GM12892 (cell line): ENCODE measurements around the gene FLT3.
"Not testable (repeated sequence)": the region's sequence is repeated elsewhere in the genome, so short reads cannot be mapped to it uniquely, and the experiment has no call there.

Experiments used
- DNase-seq: peaks from one replicate; pipeline ENCODE4 v3.0.0; 2011; ENCODE audit not compliant: insufficient read length
- FAIRE-seq: peaks from 2 replicates; lab custom pipeline; 2011; peaks lifted over from hg19 to GRCh38; lab: Jason Lieb, UNC
- POLR2A ChIP-seq: IDR thresholded peaks from 2 replicates; pipeline ENCODE4 v1.6.1; 2011; ENCODE audit warnings: low read depth, low read length, control low read depth
- POLR2AphosphoS5 ChIP-seq: IDR thresholded peaks from 2 replicates; pipeline ENCODE4 v1.6.1; 2011; ENCODE audit warnings: low read depth, low read length, control low read depth
- TAF1 ChIP-seq: IDR thresholded peaks from 2 replicates; pipeline ENCODE4 v1.6.1; 2011; ENCODE audit warnings: low read depth, mild to moderate bottlenecking, control low read depth, low read length, borderline replicate concordance

Gene FLT3

DNA sequence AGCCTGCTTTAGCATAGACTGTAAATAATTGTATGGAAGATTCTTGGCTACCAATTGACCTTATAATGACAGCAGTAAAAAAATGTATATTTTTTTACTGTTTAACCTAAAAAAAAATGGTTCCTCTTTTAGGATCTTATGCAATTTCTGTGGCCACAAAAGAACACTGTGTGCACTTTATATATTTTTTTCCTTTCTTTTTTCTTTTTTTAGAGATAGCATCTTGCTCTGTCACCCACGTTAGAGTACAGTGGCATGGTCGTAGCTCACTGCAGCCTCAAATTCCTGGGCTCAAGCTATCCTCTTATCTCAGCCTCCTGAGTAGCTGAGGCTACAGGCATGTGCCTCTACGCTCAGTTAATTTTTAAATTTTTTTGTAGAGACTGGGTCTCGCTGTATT, 6.1 kb downstream of the FLT3 start:
- TF ChIP-seq TAF1 (no peak), POLR2AphosphoS5 (no peak), POLR2A (no peak)
- FAIRE-seq (no peak), DNase-seq (no peak)

DNA sequence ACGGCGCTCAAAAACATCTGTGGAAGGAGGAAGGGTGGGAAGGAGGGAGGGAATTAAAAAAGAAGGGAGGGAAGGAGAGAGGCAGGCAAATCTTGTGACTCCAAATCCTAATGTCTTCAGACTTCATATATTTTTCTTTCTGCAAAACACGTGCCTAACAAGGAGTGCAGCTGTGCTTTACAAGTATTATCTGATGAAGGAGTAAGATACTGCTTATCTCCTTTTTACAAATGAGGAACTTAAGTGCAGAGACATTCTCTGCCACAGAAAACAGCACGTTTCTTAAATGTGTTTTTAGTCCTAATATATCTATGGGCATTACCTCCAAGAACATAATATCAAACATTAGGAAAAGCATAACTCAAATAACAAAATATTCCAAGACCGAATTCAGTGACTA, 6.5 kb downstream of the FLT3 start:
- no peak for DNase-seq
- TF ChIP-seq TAF1 (no peak), POLR2A (no peak), POLR2AphosphoS5 (no peak)
- no peak for FAIRE-seq

DNA sequence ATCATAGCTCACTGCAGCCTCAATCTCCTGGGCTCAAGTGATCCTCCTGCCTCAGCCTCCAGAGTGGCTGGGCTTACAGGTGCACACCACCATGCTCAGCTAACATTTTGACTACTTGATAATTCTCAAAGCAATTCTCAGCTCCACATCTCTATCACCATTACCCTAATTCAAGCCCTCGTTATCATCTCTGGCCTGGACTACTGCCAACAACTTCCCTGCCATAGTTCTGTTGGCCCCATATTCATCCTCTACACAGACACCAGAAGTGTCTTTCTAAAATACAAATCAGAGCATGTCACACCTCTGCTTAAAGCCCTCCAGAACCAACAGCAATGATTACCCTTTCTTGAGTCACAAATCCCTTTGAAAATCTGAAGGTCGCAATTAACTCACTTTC, 7.9 kb downstream of the FLT3 start:
- TF ChIP-seq POLR2AphosphoS5 (no peak), TAF1 (no peak)
- DNase-seq (no peak), FAIRE-seq (no peak)

DNA sequence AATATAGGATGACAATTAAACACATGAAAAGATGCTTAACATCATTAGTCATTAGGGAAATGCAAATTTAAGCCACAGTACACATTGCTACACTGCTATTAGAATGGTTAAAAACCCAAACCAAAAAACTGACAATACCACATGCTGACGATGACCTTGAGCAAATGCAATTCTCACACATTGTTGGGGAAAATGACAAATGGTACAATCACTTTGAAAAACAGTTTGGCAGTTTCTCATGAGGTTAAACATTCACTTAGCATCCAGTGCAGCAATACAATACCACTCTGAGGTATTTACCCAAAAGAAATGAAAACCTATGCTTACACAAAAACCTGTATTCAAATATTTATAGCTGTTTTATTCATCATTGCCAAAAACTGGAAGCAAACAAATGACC, 11.3 kb downstream of the FLT3 start:
- FAIRE-seq (no peak), DNase-seq (no peak)
- TF ChIP-seq POLR2A (no peak), TAF1 (no peak), POLR2AphosphoS5 (no peak)

DNA sequence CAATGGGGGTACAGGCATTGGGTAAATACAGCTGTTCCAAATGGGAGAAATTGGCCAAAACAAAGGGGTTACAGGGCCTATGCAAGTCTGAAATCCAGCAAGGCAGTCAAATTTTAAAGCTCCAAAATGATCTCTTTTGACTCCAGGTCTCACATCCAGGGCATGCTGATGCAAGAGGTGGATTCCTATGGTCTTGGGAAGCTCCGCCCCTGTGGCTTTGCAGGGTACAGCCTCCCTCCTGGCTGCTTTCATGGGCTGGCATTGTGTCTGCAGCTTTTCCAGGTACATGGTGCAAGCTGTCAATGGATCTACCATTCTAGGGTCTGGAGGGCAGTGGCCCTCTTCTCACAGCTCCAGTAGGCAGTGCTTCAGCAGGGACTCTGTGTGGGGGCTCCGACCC, 22.6 kb downstream of the FLT3 start:
- FAIRE-seq, DNase-seq: not testable (repeated sequence)

DNA sequence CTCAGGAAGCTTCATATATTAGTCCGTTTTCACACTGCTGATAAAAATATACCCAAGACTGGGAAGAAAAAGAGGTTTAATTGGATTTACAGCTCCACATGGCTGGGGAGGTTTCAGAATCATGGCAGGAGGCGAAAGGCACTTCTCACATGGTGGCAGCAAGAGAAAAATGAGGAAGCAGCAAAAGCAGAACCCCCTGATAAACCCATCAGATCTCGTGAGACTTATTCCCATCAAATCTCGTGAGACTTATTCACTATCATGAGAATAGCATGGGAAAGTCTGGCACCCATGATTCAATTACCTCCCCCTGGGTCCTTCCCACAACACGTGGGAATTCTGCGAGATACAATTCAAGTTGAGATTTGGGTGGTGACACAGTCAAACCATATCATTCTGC, 23.1 kb downstream of the FLT3 start:
- DNase-seq (no peak), FAIRE-seq (no peak)
- TF ChIP-seq POLR2AphosphoS5 (no peak), TAF1 (no peak), POLR2A (no peak)

DNA sequence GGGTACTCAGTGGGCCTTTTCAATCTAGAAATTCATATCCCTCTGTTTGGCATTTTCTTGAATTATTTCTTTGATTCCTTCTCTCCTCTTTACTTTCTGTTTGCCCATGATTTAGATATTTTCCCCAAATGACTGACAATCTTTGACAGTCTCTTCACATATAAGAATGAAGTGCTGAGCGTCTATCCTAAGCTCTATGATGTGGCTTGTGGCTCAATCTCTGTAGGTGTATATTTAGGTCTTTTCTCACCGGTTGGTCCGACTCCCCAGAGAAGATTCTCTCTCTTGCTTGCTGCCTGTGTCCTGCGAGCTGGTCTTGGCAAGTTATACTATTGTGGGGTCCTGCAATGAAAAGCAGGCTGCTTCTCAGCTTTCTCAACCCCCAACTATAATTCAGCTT, 29.0 kb downstream of the FLT3 start:
- TF ChIP-seq POLR2A (no peak), TAF1 (no peak), POLR2AphosphoS5 (no peak)
- FAIRE-seq (no peak), DNase-seq (no peak)

DNA sequence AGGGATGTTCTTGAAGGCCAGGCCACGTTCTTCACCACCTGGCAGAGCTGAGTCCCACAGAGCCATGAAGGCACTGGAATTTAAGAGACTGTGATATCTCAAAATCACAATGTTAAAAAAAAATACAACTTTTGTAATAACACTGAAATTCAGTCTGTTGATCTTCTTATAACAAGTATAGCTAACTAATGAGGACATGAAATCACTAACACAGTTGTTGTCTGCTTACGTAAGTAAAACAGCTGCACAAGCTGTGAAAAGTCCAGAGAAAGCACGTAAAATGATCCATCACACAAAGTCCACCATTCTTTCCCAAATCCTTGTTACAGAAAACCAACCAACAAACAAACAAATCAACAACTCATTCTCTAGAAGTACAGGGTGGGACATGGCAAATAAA, 32.9 kb downstream of the FLT3 start:
- no peak for FAIRE-seq
- no peak for DNase-seq
- no peak for TF ChIP-seq POLR2A
- no peak for TF ChIP-seq TAF1

DNA sequence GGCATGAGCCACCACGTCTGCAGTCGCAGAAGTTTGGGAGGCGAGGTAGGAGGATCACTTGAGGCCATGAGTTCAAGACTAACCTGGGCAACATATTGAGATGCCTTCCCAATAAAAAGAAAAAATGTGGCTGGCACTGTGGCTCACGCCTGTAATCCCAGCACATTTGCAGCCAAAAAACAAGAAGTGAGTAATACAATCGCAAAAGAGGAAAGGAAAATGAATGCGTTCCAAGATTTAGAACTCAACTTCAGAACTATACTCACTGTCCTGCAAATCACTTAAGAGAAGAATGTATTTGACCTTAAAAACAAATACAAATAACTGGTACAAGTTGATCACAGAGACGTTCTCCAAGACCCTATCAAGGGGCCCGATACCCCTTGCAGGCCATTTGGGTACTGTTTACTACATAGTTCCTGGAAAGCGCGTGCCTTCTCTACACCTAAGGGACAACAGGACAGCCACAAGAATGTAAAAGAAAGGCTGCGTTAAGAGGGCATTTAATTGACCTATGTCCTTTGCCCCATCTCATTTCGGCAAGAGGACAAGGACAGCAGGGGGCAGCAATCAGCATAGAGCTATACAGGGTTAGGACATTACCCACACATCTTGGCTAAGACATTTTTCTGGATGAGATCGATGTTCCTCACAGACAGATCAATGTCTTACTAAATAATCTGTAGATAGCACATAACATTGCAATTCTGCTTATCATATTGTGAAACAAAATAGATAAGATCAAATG, 41.3 kb downstream of the FLT3 start:
- TF ChIP-seq POLR2AphosphoS5 (no peak), POLR2A (no peak), TAF1 (no peak)

DNA sequence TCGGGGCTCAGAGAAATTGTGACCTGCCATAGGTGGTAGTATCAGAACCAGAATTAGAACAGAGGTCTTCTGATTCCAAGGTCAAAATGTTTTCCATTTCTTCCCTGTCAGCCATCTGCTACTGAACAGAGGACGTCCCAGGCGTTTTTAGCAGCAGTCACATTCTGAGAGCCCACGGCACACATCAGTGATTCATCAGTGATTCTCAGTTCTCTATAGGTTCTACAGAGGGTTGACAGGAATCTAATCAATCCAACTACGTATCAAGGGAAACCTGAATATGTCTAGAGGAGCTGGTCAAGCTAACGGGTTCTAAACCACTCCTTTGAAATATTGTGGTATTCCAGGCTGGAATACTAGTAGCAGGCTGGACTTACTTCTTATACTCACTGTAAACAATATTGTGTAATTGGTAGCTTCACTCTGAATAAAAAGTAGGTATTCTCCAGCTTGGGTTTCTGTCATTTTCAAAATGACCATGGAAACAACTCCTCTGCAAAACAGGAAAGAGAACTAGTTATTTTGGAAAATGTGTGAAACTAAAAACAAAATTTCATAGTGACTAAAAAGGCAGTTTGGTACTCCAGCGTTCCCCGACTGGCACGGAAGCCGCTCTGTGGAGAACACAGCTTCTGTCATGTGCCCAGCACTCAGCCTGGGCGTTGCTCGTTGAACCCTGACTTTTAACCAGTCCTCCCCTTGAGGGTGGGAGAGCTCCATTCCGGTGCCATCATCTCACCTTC, 43.2 kb downstream of the FLT3 start:
- FAIRE-seq (peak; percentile 77), DNase-seq (no peak)
- TF ChIP-seq TAF1, result no peak
- TF ChIP-seq POLR2A, result no peak
- no peak for TF ChIP-seq POLR2AphosphoS5

More for the DNA sequence above, 41.3 kb downstream of the FLT3 start:
- peak; percentile 44 for FAIRE-seq
- DNase-seq, result no peak

DNA sequence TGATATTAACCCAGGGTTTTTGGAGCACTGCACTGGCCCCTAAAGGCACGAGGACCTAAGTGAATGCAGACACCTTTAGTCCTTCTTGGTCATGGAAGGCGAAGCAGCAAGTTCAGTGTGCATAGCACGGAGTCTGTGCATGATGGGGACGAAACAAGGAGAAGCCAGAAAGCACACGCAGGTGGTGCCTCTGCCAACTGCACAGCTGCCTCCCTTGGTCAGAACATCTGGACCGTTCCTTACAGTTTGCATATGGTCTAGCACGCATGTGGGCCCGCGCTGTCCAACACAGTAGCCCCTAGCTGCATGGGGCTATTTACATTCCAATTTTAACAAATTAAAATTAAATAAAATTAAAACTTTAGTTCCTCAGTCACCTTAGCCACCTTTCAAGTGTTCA, 44.0 kb downstream of the FLT3 start:
- TF ChIP-seq POLR2AphosphoS5, result no peak
- no peak for TF ChIP-seq TAF1
- TF ChIP-seq POLR2A, result no peak
- FAIRE-seq (no peak), DNase-seq (no peak)

DNA sequence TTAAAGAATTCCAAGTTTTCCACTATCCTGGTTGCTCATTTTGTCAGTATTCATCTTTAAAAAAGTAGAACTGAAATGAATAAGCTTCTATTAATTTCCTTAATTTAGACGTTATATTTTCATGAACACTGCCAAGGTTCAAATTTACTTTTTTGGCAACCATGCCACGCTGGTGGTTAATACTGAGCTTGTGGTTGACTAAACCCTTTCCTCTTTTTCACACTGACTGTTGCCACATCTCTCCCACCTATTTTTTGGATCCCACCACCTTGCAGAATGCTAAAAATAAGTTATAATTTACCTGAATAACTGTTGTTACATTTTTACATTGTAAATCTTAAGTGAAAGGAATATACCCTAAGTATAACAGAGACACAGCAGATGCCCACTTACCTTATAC, 45.0 kb downstream of the FLT3 start:
- no peak for TF ChIP-seq TAF1
- TF ChIP-seq POLR2AphosphoS5, result no peak
- TF ChIP-seq POLR2A, result no peak
- DNase-seq (no peak), FAIRE-seq (no peak)

DNA sequence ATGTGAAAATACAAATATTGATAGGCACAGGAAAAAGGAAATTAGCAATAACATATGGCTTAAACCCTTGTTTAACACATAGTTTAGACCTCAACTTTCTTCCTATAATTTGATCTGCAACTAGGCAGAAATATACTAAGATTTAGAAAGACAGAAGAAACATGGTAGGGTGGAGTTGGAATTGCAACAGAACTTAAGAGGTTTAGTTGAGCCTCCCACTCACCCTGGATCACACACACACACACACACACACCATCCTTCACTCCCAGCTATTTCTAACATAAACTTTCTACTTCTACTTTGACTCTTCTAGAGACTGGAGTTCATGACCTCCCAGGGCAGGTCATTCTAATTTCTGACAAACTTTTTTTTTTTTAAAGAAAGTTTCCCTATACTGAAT, 47.4 kb downstream of the FLT3 start:
- no peak for DNase-seq
- peak; percentile 61 for FAIRE-seq
- TF ChIP-seq POLR2AphosphoS5 (no peak), TAF1 (no peak), POLR2A (no peak)
